Testis (tissue), 3 donors: Measurements from ENCODE around the gene CD164L2. TPM values are rescaled to one million over a fixed set of nuclear protein-coding genes. Genes with fewer than 3 reads are reported as not detected.
A peak's percentile ranks its signal among the peaks of the same experiment; 100 is the strongest.

ENCODE experiments used
- DNase-seq: peaks from one replicate; pipeline ENCODE4 v3.0.0-alpha.2; 2019
- H3K27ac ChIP-seq, 2 donors: fragments of 200-600 bp; sonication (generic); one replicate each; pipeline ENCODE4 v1.5.1; 2019
- H3K27me3 ChIP-seq: fragments of 200-600 bp; sonication (generic); one replicate; pipeline ENCODE4 v1.5.1; 2019
- H3K36me3 ChIP-seq: fragments of 200-600 bp; sonication (generic); one replicate; pipeline ENCODE4 v1.5.1; 2017; ENCODE audit warnings: low read depth; ENCODE audit errors: missing control alignments
- H3K4me1 ChIP-seq: fragments of 200-600 bp; sonication (generic); one replicate; pipeline ENCODE4 v1.5.1; 2019
- H3K4me3 ChIP-seq, 2 donors: fragments of 200-600 bp; sonication (generic); one replicate each; pipeline ENCODE4 v1.5.1; 2017 to 2019
- H3K9me3 ChIP-seq: fragments of 200-600 bp; sonication (generic); one replicate; pipeline ENCODE4 v1.5.1; 2017
- CTCF ChIP-seq, 3 experiments: fragments of 450-650 bp in 2 of 3; fragments of 200-600 bp in 1 of 3; sonication (generic) in 1 of 3; IDR thresholded peaks; one replicate each; pipeline ENCODE4 v1.5.1; 2016 to 2019; ENCODE audit warnings: antibody characterized with exemption in 3 of 3, mild to moderate bottlenecking in 2 of 3, moderate library complexity in 1 of 3
- POLR2A ChIP-seq: fragments of 450-650 bp; IDR thresholded peaks from one replicate; pipeline ENCODE4 v1.6.1; 2017; ENCODE audit warnings: antibody characterized with exemption, mild to moderate bottlenecking, moderate library complexity
- WGBS, 2 donors: methylation state at CpG; one replicate each; pipeline ENCODE4 v1.1.5; 2018; 5-methylcytosine and 5-hydroxymethylcytosine counted together
- intact Hi-C: fragments of 100-400 bp; cut with DNase I; formaldehyde crosslinking; loops from one replicate; pipeline ENCODE4 v1.15.1; 2023; ENCODE audit warnings: low total_unique reads
- polyA plus RNA-seq: library from polyadenylated mRNA; stranded (reverse); fragments of 350-450 nt; fragmentation: Illumina TruSeq; extraction: RNeasy Lipid Tissue Mini Kit (QIAGEN cat#74804); gene quantifications from one replicate; pipeline ENCODE4 v1.2.3, GENCODE V29; 2014; ENCODE audit warnings: low read depth, low replicate concordance; ENCODE audit not compliant: insufficient read depth
- total RNA-seq, 2 donors: library from RNA; depleted of rRNA; stranded (reverse); fragments of >200 nt; gene quantifications; one replicate each; pipeline ENCODE4 v1.2.3, GENCODE V29; 2016

The CD164L2 gene
- total and polyA plus RNA-seq, 3 donors from 2014 or later, result 0.24 to 1.5 (median 0.76) TPM

GRCh38 chr1:27418326-27419185, 35.4 kb upstream of the CD164L2 start:
- 47 to 53% methylated on average over 14 of the region's 14 CpGs for WGBS, 2 donors
- Histone ChIP-seq H3K27ac (peak overlapping the region in 1 of 2 donors; percentile 78), H3K27me3 (no peaks in the 10 kb centered on the region), H3K36me3 (no peaks in the 10 kb centered on the region), H3K9me3 (no peaks in the 10 kb centered on the region), H3K4me1 (peaks cover 22% of the 10 kb centered on the region), H3K4me3 (no peak overlapping the region)
- intact Hi-C loops, result loop anchor here (10.0 kb wide), 1 partner anchor 86 kb away; no protein-coding TSS in a partner anchor
- no peak for TF ChIP-seq CTCF (IDR thresholded peaks at IDR 0.05)
- DNase-seq, result peak; percentile 70

GRCh38 chr1:27417713-27418112, 34.6 kb upstream of the CD164L2 start:
- no peaks in the 10 kb centered on the region for H3K36me3 ChIP-seq
- WGBS, 2 donors, result 63 to 68% methylated on average over 3 of the region's 3 CpGs

GRCh38 chr1:27416387-27417111, 33.4 kb upstream of the CD164L2 start:
- no peaks in the 10 kb centered on the region for H3K36me3 ChIP-seq
- H3K4me1 ChIP-seq, result peaks cover 20% of the 10 kb centered on the region
- H3K9me3 ChIP-seq, result no peaks in the 10 kb centered on the region
- H3K27ac ChIP-seq, result no peak overlapping the region
- H3K27me3 ChIP-seq, result no peaks in the 10 kb centered on the region
- peak; percentile 38 to 76 (median 51) for TF ChIP-seq CTCF (IDR thresholded peaks at IDR 0.05)
- no peak for TF ChIP-seq POLR2A
- intact Hi-C loops, result loop anchor here (10.0 kb wide), 1 partner anchor 88 kb away; no protein-coding TSS in a partner anchor
- H3K4me3 ChIP-seq, result no peak overlapping the region
- DNase-seq, result peak; percentile 67
- 80 to 83% methylated on average over 3 of the region's 3 CpGs for WGBS, 2 donors

More at GRCh38 chr1:27417713-27418112, 34.6 kb upstream of the CD164L2 start:
- H3K27ac ChIP-seq, result no peak overlapping the region
- DNase-seq, result no peak
- H3K4me3 ChIP-seq, result no peak overlapping the region
- intact Hi-C loops, result loop anchor here (10.0 kb wide), 1 partner anchor 87 kb away; no protein-coding TSS in a partner anchor
- no peak for TF ChIP-seq POLR2A
- TF ChIP-seq CTCF (IDR thresholded peaks at IDR 0.05), result no peak
- H3K9me3 ChIP-seq, result no peaks in the 10 kb centered on the region
- peaks cover 20% of the 10 kb centered on the region for H3K4me1 ChIP-seq
- H3K27me3 ChIP-seq, result no peaks in the 10 kb centered on the region

GRCh38 chr1:27414091-27414490, 31.0 kb upstream of the CD164L2 start:
- intact Hi-C loops, result loop anchor here (10.0 kb wide), 1 partner anchor 91 kb away; no protein-coding TSS in a partner anchor
- WGBS, 2 donors, result 97 to 100% methylated on average over 1 of the region's 1 CpG
- DNase-seq, result no peak
- Histone ChIP-seq H3K27ac (no peak overlapping the region), H3K4me1 (peaks cover 19% of the 10 kb centered on the region), H3K36me3 (no peaks in the 10 kb centered on the region), H3K9me3 (no peaks in the 10 kb centered on the region), H3K4me3 (no peak overlapping the region), H3K27me3 (no peaks in the 10 kb centered on the region)
- TF ChIP-seq CTCF (IDR thresholded peaks at IDR 0.05), result no peak
- no peak for TF ChIP-seq POLR2A
